Prostate gland (tissue), 2 donors: Measurements from ENCODE around the gene GALP. TPM values are rescaled to one million over a fixed set of nuclear protein-coding genes. Genes with fewer than 3 reads are reported as not detected.
"Not testable (repeated sequence)": the region's sequence is repeated elsewhere in the genome, so short reads cannot be mapped to it uniquely, and the experiment has no call there.

Experiments used
- DNase-seq: peaks from one replicate; pipeline ENCODE4 v3.0.0-alpha.2; 2019; ENCODE audit warnings: low spot score
- H3K27ac ChIP-seq, 2 donors: fragments of 200-600 bp; sonication (generic); 2 replicates each; pipeline ENCODE4 v1.5.1; 2017 to 2019
- H3K27me3 ChIP-seq: fragments of 200-600 bp; sonication (generic); replicated peaks from 2 replicates; pipeline ENCODE4 v1.5.1; 2019; ENCODE audit not compliant: insufficient read depth
- H3K36me3 ChIP-seq, 2 donors: fragments of 200-600 bp; sonication (generic); 1 replicate in 1 of 2; 2 replicates in 1 of 2; pipeline versions ENCODE4 v1.5.1 to v1.8.1; 2017 to 2019
- H3K4me1 ChIP-seq: fragments of 200-600 bp; sonication (generic); replicated peaks from 2 replicates; pipeline ENCODE4 v1.5.1; 2019
- H3K4me3 ChIP-seq, 2 donors: fragments of 200-600 bp; sonication (generic); 2 replicates each; pipeline ENCODE4 v1.5.1; 2017 to 2019
- H3K9me3 ChIP-seq: fragments of 200-600 bp; sonication (generic); 2 replicates; pipeline ENCODE4 v1.5.1; 2017
- POLR2A ChIP-seq: fragments of 450-650 bp; IDR thresholded peaks from one replicate; pipeline ENCODE4 v1.6.1; 2016; ENCODE audit warnings: antibody characterized with exemption, mild to moderate bottlenecking
- POLR2AphosphoS5 ChIP-seq: sonication (generic); formaldehyde crosslinking; IDR thresholded peaks from one replicate; pipeline ENCODE4 v1.6.1; 2017; ENCODE audit warnings: antibody characterized with exemption
- WGBS: methylation state at CpG from one replicate; pipeline ENCODE4 v1.1.5; 2018; 5-methylcytosine and 5-hydroxymethylcytosine counted together
- intact Hi-C: fragments of 100-400 bp; cut with DNase I; formaldehyde crosslinking; loops from one replicate; pipeline ENCODE4 v1.14.2; 2022
- total RNA-seq, 2 donors: library from RNA; depleted of rRNA; stranded (reverse); fragments of >200 nt; gene quantifications; one replicate each; pipeline ENCODE4 v1.1.0, GENCODE V29; 2016
- TF ChIP-seq, protein P1 (sequence below), 4 experiments: fragments of 200-600 bp in 2 of 4; fragments of 450-650 bp in 2 of 4; sonication (generic) in 2 of 4; IDR thresholded peaks; 1 replicate in 3 of 4; 2 replicates in 1 of 4; pipeline ENCODE4 v1.5.1; 2016 to 2019; ENCODE audit warnings: antibody characterized with exemption in 4 of 4, mild to moderate bottlenecking in 2 of 4, moderate library complexity in 2 of 4

Gene GALP
- total RNA-seq, 2 donors from 2014 or later = not detected

DNA sequence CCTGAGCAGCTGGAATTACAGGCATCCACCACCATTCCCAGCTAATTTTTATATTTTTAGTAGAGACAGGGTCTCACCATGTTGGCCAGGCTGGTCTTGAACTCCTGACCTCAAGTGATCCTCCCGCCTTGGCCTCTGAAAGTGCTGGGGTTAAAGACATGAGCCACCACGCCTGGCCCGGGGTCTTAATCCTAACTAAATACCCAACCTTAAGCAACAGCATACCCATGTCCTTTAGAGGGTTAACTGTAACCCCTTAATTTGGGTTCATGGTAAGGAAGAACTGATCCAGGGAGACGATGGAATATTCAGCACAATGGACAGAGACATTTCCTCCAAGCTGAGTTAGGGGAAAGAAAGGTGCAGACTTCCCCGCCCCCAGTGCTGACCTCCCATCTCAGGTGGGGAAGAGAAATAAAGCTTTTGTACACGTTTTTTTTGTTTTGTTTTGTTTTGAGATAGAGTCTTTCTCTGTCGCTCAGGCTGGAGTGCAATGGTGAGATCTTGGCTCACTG lies 8.7 kb upstream of the GALP start:
- 40% methylated on average over 7 of the region's 7 CpGs for WGBS
- no peaks in the 10 kb centered on the region for H3K27me3 ChIP-seq
- intact Hi-C loops = no loop called here

GRCh38 chr19:56170261-56170660 lies 5.5 kb upstream of the GALP start:
- H3K4me3 ChIP-seq = no peak overlapping the region
- no peak overlapping the region for H3K27ac ChIP-seq
- WGBS = 69% methylated on average over 14 of the region's 14 CpGs
- no peak for TF ChIP-seq POLR2AphosphoS5
- TF ChIP-seq, protein P1, sequence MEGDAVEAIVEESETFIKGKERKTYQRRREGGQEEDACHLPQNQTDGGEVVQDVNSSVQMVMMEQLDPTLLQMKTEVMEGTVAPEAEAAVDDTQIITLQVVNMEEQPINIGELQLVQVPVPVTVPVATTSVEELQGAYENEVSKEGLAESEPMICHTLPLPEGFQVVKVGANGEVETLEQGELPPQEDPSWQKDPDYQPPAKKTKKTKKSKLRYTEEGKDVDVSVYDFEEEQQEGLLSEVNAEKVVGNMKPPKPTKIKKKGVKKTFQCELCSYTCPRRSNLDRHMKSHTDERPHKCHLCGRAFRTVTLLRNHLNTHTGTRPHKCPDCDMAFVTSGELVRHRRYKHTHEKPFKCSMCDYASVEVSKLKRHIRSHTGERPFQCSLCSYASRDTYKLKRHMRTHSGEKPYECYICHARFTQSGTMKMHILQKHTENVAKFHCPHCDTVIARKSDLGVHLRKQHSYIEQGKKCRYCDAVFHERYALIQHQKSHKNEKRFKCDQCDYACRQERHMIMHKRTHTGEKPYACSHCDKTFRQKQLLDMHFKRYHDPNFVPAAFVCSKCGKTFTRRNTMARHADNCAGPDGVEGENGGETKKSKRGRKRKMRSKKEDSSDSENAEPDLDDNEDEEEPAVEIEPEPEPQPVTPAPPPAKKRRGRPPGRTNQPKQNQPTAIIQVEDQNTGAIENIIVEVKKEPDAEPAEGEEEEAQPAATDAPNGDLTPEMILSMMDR (IDR thresholded peaks at IDR 0.05) = no peak
- no peak for TF ChIP-seq POLR2A
- no peaks in the 10 kb centered on the region for H3K36me3 ChIP-seq
- H3K27me3 ChIP-seq = peaks cover 3% of the 10 kb centered on the region
- intact Hi-C loops = no loop called here
- H3K9me3 ChIP-seq = no peaks in the 10 kb centered on the region
- no peak for DNase-seq
- no peaks in the 10 kb centered on the region for H3K4me1 ChIP-seq

More for the DNA sequence above, 8.7 kb upstream of the GALP start:
- Histone ChIP-seq H3K9me3 (no peaks in the 10 kb centered on the region), H3K4me3 (no peak overlapping the region), H3K4me1 (no peaks in the 10 kb centered on the region), H3K27ac (no peak overlapping the region), H3K36me3 (no peaks in the 10 kb centered on the region)
- DNase-seq = no peak
- TF ChIP-seq, protein P1 (IDR thresholded peaks at IDR 0.05) = no peak
- TF ChIP-seq POLR2AphosphoS5 (no peak), POLR2A (no peak)

- Histone ChIP-seq H3K36me3 (no peaks in the 10 kb centered on the region), H3K4me1 (no peaks in the 10 kb centered on the region), H3K27ac (no peak overlapping the region), H3K27me3 (peaks cover 3% of the 10 kb centered on the region), H3K4me3 (no peak overlapping the region), H3K9me3 (no peaks in the 10 kb centered on the region)
- intact Hi-C loops = no loop called here
- no peak for DNase-seq
- TF ChIP-seq, protein P1 (IDR thresholded peaks at IDR 0.05) = no peak
- TF ChIP-seq POLR2A (no peak), POLR2AphosphoS5 (no peak)
- WGBS = 15% methylated on average over 9 of the region's 9 CpGs
Observed at GRCh38 chr19:56174086-56174485, 1.7 kb upstream of the GALP start.

GRCh38 chr19:56174550-56174949 lies 1.3 kb upstream of the GALP start:
- TF ChIP-seq, protein P1 (IDR thresholded peaks at IDR 0.05) = no peak
- TF ChIP-seq POLR2AphosphoS5 (no peak), POLR2A (no peak)
- Histone ChIP-seq H3K36me3 (no peaks in the 10 kb centered on the region), H3K9me3 (no peaks in the 10 kb centered on the region), H3K4me1 (no peaks in the 10 kb centered on the region), H3K27ac (no peak overlapping the region), H3K27me3 (peaks cover 3% of the 10 kb centered on the region), H3K4me3 (no peak overlapping the region)
- WGBS = 32% methylated on average over 11 of the region's 11 CpGs
- intact Hi-C loops = no loop called here
- DNase-seq = no peak

DNA sequence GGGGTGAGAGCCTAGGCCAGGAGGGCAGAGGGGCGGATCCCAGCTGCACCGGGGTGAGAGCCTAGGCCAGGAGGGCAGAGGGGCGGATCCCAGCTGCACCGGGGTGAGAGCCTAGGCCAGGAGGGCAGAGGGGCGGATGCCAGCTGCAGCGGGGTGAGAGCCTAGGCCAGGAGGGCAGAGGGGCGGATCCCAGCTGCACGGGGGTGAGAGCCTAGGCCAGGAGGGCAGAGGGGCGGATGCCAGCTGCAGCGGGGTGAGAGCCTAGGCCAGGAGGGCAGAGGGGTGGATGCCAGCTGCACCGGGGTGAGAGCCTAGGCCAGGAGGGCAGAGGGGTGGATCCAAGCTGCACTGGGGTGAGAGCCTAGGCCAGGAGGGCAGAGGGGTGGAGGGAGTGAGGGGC lies 502 bp downstream of the GALP start:
- not testable (repeated sequence) for H3K27ac ChIP-seq

More for the DNA sequence above, 502 bp downstream of the GALP start:
- H3K9me3 ChIP-seq, H3K36me3 ChIP-seq, intact Hi-C loops, H3K4me3 ChIP-seq, DNase-seq, H3K27me3 ChIP-seq, H3K4me1 ChIP-seq: not testable (repeated sequence)
- 69% methylated on average over 10 of the region's 11 CpGs for WGBS
